ENCODE results near the gene RPS25. TPM values are rescaled to one million over a fixed set of nuclear protein-coding genes. Genes with fewer than 3 reads are reported as not detected.

RPS25 gene
- total and polyA plus RNA-seq, 10 of the 15 experiments (the other 5 are each of a cell fraction or from before 2014, with no cell fraction given) = 886 to 3,746 (median 3,066) TPM

DNA sequence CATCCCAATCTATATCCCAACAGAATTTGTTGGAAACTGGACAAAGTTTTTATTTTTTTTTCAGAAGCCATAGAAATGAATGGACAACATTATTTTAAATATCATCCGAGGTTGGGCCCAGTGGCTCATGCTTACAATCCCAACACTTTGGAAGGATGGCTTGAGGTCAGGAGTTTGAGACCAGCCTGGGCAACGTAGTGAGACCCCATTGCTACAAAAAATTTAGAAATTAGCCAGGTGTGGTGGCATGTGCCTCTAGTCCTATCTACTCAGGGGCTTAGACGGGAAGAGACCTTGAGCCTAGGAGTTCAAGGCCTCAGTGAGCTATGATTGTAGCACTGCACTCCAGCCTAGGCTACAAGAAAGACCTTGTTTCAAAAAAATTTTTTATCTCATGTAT is 16.7 kb upstream of the RPS25 start:
- BruUV-seq (replicated peaks) = no TSS peak
- H4K20me1 ChIP-seq (ENCODE audit: control insufficient read depth, insufficient read depth) = no peaks in the 10 kb centered on the region
- intact Hi-C loops (cut with micrococcal nuclease; ENCODE audit: unreplicated experiment) = no loop called here
- RAD21 ChIA-PET (ENCODE audit: unreplicated experiment) = interaction anchor here (0.6 kb wide), 1 partner anchor 95 kb away, joined by 3 read pairs; no protein-coding TSS in a partner anchor
- DNase-seq (ENCODE audit: low read depth, low spot score) (no peak), ATAC-seq (no peak), FAIRE-seq (no peak)
- H3K9me3 ChIP-seq (replicated peaks; ENCODE audit: control insufficient read depth, insufficient read depth, low read length) = no peaks in the 10 kb centered on the region
- no peaks in the 10 kb centered on the region for H3K4me1 ChIP-seq (ENCODE audit: control insufficient read depth, insufficient read depth, low read length)
- no peak overlapping the region for H3K4me2 ChIP-seq (ENCODE audit: control insufficient read depth, insufficient read depth)
- WGBS (ENCODE audit: insufficient coverage, insufficient replicate concordance, low lambda C conversion rate, missing lambda C conversion rate) = 41% methylated on average over 3 of the region's 3 CpGs
- peaks cover 7% of the 10 kb centered on the region for H3K79me2 ChIP-seq (ENCODE audit: control insufficient read depth, insufficient read depth, low read length)
- no peak overlapping the region for H2AFZ ChIP-seq (ENCODE audit: control insufficient read depth, low read depth, low read length)
- H3K9ac ChIP-seq (ENCODE audit: control insufficient read depth, insufficient read depth, low read length) = no peak overlapping the region
- in situ Hi-C loops (cut with MboI) = no loop called here
- no peak overlapping the region for H3K4me3 ChIP-seq
- no peak overlapping the region for H3K27ac ChIP-seq (ENCODE audit: control insufficient read depth, insufficient read depth)
- POLR2A ChIA-PET = interaction anchor here (1.2 to 1.3 kb wide), 2 partner anchors 16 to 18 kb away, joined by 3 to 5 read pairs; partner anchors contain the start of gene TRAPPC4
- CTCF ChIA-PET = interaction anchor here (0.6 to 0.9 kb wide), 2 partner anchors 78 to 286 kb away, joined by 3 read pairs; partner anchors contain the start of gene UPK2
- H3K36me3 ChIP-seq (ENCODE audit: control insufficient read depth in 2 of 2, insufficient read depth in 2 of 2, low read length in 1 of 2) = no peaks in the 10 kb centered on the region
- no peak for TF ChIP-seq TAF1 (IDR thresholded peaks at IDR 0.05; ENCODE audit: borderline replicate concordance, low read depth, low read length)
- no peak for TF ChIP-seq BHLHE40 (IDR thresholded peaks at IDR 0.05; ENCODE audit: borderline replicate concordance in 1 of 2, low read depth in 2 of 2, low read length in 1 of 2)
- no peak for TF ChIP-seq ATF3 (IDR thresholded peaks at IDR 0.05; ENCODE audit: borderline replicate concordance, extremely low read depth, low read depth, low read length)
- no peak for TF ChIP-seq POLR2AphosphoS2 (IDR thresholded peaks at IDR 0.05; ENCODE audit: low read depth, low read length)
- TF ChIP-seq JUNB (IDR thresholded peaks at IDR 0.05) = no peak
- no peak for TF ChIP-seq FOXK2 (IDR thresholded peaks at IDR 0.05)
- no peak for TF ChIP-seq KDM1A (IDR thresholded peaks at IDR 0.05; ENCODE audit: borderline replicate concordance)
- TF ChIP-seq, protein P1, sequence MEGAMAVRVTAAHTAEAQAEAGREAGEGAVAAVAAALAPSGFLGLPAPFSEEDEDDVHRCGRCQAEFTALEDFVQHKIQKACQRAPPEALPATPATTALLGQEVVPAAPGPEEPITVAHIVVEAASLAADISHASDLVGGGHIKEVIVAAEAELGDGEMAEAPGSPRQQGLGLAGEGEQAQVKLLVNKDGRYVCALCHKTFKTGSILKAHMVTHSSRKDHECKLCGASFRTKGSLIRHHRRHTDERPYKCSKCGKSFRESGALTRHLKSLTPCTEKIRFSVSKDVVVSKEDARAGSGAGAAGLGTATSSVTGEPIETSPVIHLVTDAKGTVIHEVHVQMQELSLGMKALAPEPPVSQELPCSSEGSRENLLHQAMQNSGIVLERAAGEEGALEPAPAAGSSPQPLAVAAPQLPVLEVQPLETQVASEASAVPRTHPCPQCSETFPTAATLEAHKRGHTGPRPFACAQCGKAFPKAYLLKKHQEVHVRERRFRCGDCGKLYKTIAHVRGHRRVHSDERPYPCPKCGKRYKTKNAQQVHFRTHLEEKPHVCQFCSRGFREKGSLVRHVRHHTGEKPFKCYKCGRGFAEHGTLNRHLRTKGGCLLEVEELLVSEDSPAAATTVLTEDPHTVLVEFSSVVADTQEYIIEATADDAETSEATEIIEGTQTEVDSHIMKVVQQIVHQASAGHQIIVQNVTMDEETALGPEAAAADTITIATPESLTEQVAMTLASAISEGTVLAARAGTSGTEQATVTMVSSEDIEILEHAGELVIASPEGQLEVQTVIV (IDR thresholded peaks at IDR 0.05; ENCODE audit: borderline replicate concordance, partially characterized antibody) = no peak
- TF ChIP-seq, protein P2, sequence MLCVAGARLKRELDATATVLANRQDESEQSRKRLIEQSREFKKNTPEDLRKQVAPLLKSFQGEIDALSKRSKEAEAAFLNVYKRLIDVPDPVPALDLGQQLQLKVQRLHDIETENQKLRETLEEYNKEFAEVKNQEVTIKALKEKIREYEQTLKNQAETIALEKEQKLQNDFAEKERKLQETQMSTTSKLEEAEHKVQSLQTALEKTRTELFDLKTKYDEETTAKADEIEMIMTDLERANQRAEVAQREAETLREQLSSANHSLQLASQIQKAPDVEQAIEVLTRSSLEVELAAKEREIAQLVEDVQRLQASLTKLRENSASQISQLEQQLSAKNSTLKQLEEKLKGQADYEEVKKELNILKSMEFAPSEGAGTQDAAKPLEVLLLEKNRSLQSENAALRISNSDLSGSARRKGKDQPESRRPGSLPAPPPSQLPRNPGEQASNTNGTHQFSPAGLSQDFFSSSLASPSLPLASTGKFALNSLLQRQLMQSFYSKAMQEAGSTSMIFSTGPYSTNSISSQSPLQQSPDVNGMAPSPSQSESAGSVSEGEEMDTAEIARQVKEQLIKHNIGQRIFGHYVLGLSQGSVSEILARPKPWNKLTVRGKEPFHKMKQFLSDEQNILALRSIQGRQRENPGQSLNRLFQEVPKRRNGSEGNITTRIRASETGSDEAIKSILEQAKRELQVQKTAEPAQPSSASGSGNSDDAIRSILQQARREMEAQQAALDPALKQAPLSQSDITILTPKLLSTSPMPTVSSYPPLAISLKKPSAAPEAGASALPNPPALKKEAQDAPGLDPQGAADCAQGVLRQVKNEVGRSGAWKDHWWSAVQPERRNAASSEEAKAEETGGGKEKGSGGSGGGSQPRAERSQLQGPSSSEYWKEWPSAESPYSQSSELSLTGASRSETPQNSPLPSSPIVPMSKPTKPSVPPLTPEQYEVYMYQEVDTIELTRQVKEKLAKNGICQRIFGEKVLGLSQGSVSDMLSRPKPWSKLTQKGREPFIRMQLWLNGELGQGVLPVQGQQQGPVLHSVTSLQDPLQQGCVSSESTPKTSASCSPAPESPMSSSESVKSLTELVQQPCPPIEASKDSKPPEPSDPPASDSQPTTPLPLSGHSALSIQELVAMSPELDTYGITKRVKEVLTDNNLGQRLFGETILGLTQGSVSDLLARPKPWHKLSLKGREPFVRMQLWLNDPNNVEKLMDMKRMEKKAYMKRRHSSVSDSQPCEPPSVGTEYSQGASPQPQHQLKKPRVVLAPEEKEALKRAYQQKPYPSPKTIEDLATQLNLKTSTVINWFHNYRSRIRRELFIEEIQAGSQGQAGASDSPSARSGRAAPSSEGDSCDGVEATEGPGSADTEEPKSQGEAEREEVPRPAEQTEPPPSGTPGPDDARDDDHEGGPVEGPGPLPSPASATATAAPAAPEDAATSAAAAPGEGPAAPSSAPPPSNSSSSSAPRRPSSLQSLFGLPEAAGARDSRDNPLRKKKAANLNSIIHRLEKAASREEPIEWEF (IDR thresholded peaks at IDR 0.05; ENCODE audit: insufficient replicate concordance, low read depth, low read length) = no peak
- TF ChIP-seq MYC (IDR thresholded peaks at IDR 0.05; ENCODE audit: insufficient read depth, insufficient read length, insufficient replicate concordance, low read length, severe bottlenecking) = no peak
- no peak for TF ChIP-seq PAX8 (IDR thresholded peaks at IDR 0.05)
- SMC1A ChIA-PET (ENCODE audit: uncharacterized antibody, unreplicated experiment) = no interaction called here
- H3K27me3 ChIP-seq (replicated peaks in 1 of 2; ENCODE audit: control insufficient read depth in 2 of 2, insufficient read depth in 2 of 2, low read length in 1 of 2) = no peaks in the 10 kb centered on the region
